H1 (cell line): Measurements from ENCODE around the gene PDE4B. TPM values are rescaled to one million over a fixed set of nuclear protein-coding genes. Genes with fewer than 3 reads are reported as not detected.

ENCODE experiments used
- CTCF ChIA-PET: fragments of 300-600 bp; sonication (Branson Sonifier 250); formaldehyde crosslinking; loops from one replicate; lab custom pipeline; 2021; ENCODE audit not compliant: partially characterized antibody; lab: Charles Lee
- POLR2A ChIA-PET: fragments of 300-600 bp; sonication (Branson Sonifier 250); formaldehyde crosslinking; loops from one replicate; lab custom pipeline; 2021; ENCODE audit warnings: inconsistent platforms; ENCODE audit not compliant: partially characterized antibody; lab: Charles Lee
- DNase-seq, 2 experiments: peaks; one replicate each; pipeline versions ENCODE4 v3.0.0 to v3.0.0-alpha.2; 2010 to 2022; ENCODE audit warnings: low spot score in 2 of 2, low read depth in 1 of 2, mixed read lengths in 1 of 2
- FAIRE-seq: peaks from 2 replicates; lab custom pipeline; 2011; peaks lifted over from hg19 to GRCh38; lab: Jason Lieb, UNC
- H2AFZ ChIP-seq: 2 replicates; pipeline ENCODE4 v1.8.1; 2012; ENCODE audit warnings: low read length, inconsistent platforms
- H2AK5ac ChIP-seq: 2 replicates; pipeline ENCODE4 v1.6.1; 2013; ENCODE audit warnings: low read depth, low read length
- H2BK120ac ChIP-seq: replicated peaks from 2 replicates; pipeline ENCODE3; 2013; ENCODE audit warnings: low read depth, low read length, inconsistent platforms
- H2BK12ac ChIP-seq: 2 replicates; pipeline ENCODE4 v1.6.1; 2013; ENCODE audit warnings: low read depth, low read length
- H2BK15ac ChIP-seq: 2 replicates; pipeline ENCODE4 v1.6.1; 2013; ENCODE audit warnings: low read length
- H2BK20ac ChIP-seq: 2 replicates; pipeline ENCODE4 v1.6.1; 2013; ENCODE audit warnings: low read length
- H2BK5ac ChIP-seq: 2 replicates; pipeline ENCODE4 v1.6.1; 2013; ENCODE audit warnings: low read depth, low read length
- H3K14ac ChIP-seq: 2 replicates; pipeline ENCODE4 v1.6.1; 2013; ENCODE audit warnings: inconsistent platforms; ENCODE audit not compliant: insufficient read length
- H3K18ac ChIP-seq: 2 replicates; pipeline ENCODE4 v1.6.1; 2013; ENCODE audit warnings: low read length; ENCODE audit errors: extremely low read depth
- H3K23ac ChIP-seq: 2 replicates; pipeline ENCODE4 v1.6.1; 2013; ENCODE audit warnings: inconsistent platforms; ENCODE audit not compliant: insufficient read length
- H3K23me2 ChIP-seq: 2 replicates; pipeline ENCODE4 v1.6.1; 2013; ENCODE audit warnings: low read depth, low read length
- H3K27ac ChIP-seq: 2 replicates; pipeline ENCODE4 v1.6.1; 2011; ENCODE audit warnings: low read depth, low read length, inconsistent platforms
- H3K27me3 ChIP-seq, 4 experiments: replicated peaks in 1 of 4; 1 replicate in 1 of 4; 2 replicates in 3 of 4; pipeline versions ENCODE4 v1.6.1 to v1.8.1; 2011 to 2013; ENCODE audit warnings: low read length in 3 of 4, mild to moderate bottlenecking in 3 of 4, inconsistent platforms in 2 of 4, mixed read lengths in 2 of 4, moderate library complexity in 1 of 4; ENCODE audit not compliant: control insufficient read depth in 3 of 4, insufficient read depth in 3 of 4; ENCODE audit errors: extremely low read depth in 1 of 4
- H3K36me3 ChIP-seq, 4 experiments: 2 replicates each; pipeline versions ENCODE4 v1.6.1 to v1.8.1; 2011 to 2013; ENCODE audit warnings: mild to moderate bottlenecking in 4 of 4, low read length in 3 of 4, moderate library complexity in 2 of 4, control low read depth in 1 of 4, inconsistent platforms in 1 of 4; ENCODE audit not compliant: insufficient read depth in 4 of 4, control insufficient read depth in 2 of 4
- H3K4ac ChIP-seq: replicated peaks from 2 replicates; pipeline ENCODE3; 2013; ENCODE audit warnings: low read length, low read depth, mixed read lengths, inconsistent platforms; ENCODE audit not compliant: insufficient read length
- H3K4me1 ChIP-seq, 4 experiments: replicated peaks in 1 of 4; 1 replicate in 1 of 4; 2 replicates in 3 of 4; pipeline versions ENCODE4 v1.6.1 to v1.8.1; 2011 to 2013; ENCODE audit warnings: low read length in 3 of 4, inconsistent platforms in 2 of 4, mixed read lengths in 1 of 4; ENCODE audit not compliant: insufficient read depth in 4 of 4, control insufficient read depth in 3 of 4
- H3K4me2 ChIP-seq, 2 experiments: 2 replicates each; pipeline versions ENCODE4 v1.6.1 to v1.8.1; 2011 to 2013; ENCODE audit warnings: low read depth in 2 of 2, low read length in 2 of 2, control low read depth in 1 of 2, inconsistent platforms in 1 of 2, mild to moderate bottlenecking in 1 of 2; ENCODE audit not compliant: insufficient read depth in 1 of 2
- H3K4me3 ChIP-seq, 4 experiments: fragments of 200-600, 300-600 bp in 1 of 4; sonication (generic), shearing (Covaris generic), sonication (Bioruptor Twin) in 1 of 4; 2 replicates each; pipeline versions ENCODE4 v1.5.1 to v1.8.1; 2011 to 2016; ENCODE audit warnings: low read length in 4 of 4, low read depth in 3 of 4, control low read depth in 2 of 4, inconsistent platforms in 2 of 4, mild to moderate bottlenecking in 2 of 4, mixed read lengths in 1 of 4, moderate library complexity in 1 of 4; ENCODE audit not compliant: insufficient read depth in 2 of 4; ENCODE audit errors: extremely low read depth in 1 of 4
- H3K56ac ChIP-seq: replicated peaks from 2 replicates; pipeline ENCODE3; 2013; ENCODE audit warnings: low read depth, mild to moderate bottlenecking, mixed read lengths, low read length, inconsistent platforms; ENCODE audit not compliant: insufficient read length
- H3K79me1 ChIP-seq: 2 replicates; pipeline ENCODE4 v1.6.1; 2013; ENCODE audit warnings: low read depth, low read length, control low read depth
- H3K79me2 ChIP-seq, 2 experiments: 2 replicates each; pipeline versions ENCODE4 v1.6.1 to v1.8.1; 2012 to 2013; ENCODE audit warnings: low read length in 2 of 2, mild to moderate bottlenecking in 2 of 2, inconsistent platforms in 1 of 2; ENCODE audit not compliant: insufficient read depth in 2 of 2, control insufficient read depth in 1 of 2
- H3K9ac ChIP-seq, 4 experiments: replicated peaks in 1 of 4; 1 replicate in 1 of 4; 2 replicates in 3 of 4; pipeline versions ENCODE4 v1.6.1 to v1.8.1; 2011 to 2013; ENCODE audit warnings: low read depth in 3 of 4, low read length in 3 of 4, control low read depth in 2 of 4, mild to moderate bottlenecking in 2 of 4, moderate library complexity in 2 of 4, inconsistent platforms in 1 of 4; ENCODE audit errors: extremely low read depth in 1 of 4
- H3K9me3 ChIP-seq, 2 experiments: 2 replicates each; pipeline versions ENCODE4 v1.6.1 to v1.8.1; 2012 to 2013; ENCODE audit warnings: mild to moderate bottlenecking in 2 of 2, moderate library complexity in 2 of 2, control low read depth in 1 of 2, inconsistent platforms in 1 of 2, low read depth in 1 of 2, low read length in 1 of 2, mixed read lengths in 1 of 2; ENCODE audit not compliant: insufficient read depth in 2 of 2
- H4K20me1 ChIP-seq, 2 experiments: replicated peaks in 1 of 2; 2 replicates each; pipeline versions ENCODE3 to v1.8.1; 2011 to 2013; ENCODE audit warnings: inconsistent platforms in 2 of 2, low read length in 2 of 2, mild to moderate bottlenecking in 1 of 2; ENCODE audit not compliant: insufficient read depth in 2 of 2, control insufficient read depth in 1 of 2
- H4K5ac ChIP-seq: 2 replicates; pipeline ENCODE4 v1.6.1; 2013; ENCODE audit warnings: low read length, low read depth, mixed read lengths, inconsistent platforms; ENCODE audit not compliant: insufficient read length
- H4K8ac ChIP-seq: 2 replicates; pipeline ENCODE4 v1.8.0; 2013; ENCODE audit warnings: mild to moderate bottlenecking, moderate library complexity, low read length, inconsistent platforms; ENCODE audit not compliant: insufficient read depth; ENCODE audit errors: extremely low read depth
- H4K91ac ChIP-seq: replicated peaks from 2 replicates; pipeline ENCODE3; 2013; ENCODE audit warnings: low read length, mixed read lengths, inconsistent platforms; ENCODE audit not compliant: insufficient read length
- CEBPB ChIP-seq: IDR thresholded peaks from 2 replicates; pipeline ENCODE4 v1.6.1; 2012; ENCODE audit warnings: low read depth, low read length
- EGR1 ChIP-seq: IDR thresholded peaks from 2 replicates; pipeline ENCODE4 v1.6.1; 2011; ENCODE audit warnings: low read depth, low read length, borderline replicate concordance
- HDAC2 ChIP-seq, 2 experiments: fragments of 300-600 bp in 1 of 2; sonication (generic) in 1 of 2; IDR thresholded peaks; 2 replicates each; pipeline ENCODE4 v1.6.1; 2011 to 2012; ENCODE audit warnings: low read depth in 2 of 2, low read length in 2 of 2, mild to moderate bottlenecking in 2 of 2, moderate library complexity in 2 of 2, borderline replicate concordance in 1 of 2, inconsistent platforms in 1 of 2
- KDM5A ChIP-seq: fragments of 200-600 bp; IDR thresholded peaks from 2 replicates; pipeline ENCODE4 v1.7.1; 2012; ENCODE audit warnings: mild to moderate bottlenecking, low read length, inconsistent platforms, mixed read lengths
- MAFK ChIP-seq: IDR thresholded peaks from 2 replicates; pipeline ENCODE4 v1.6.1; 2012; ENCODE audit warnings: low read depth, mild to moderate bottlenecking, improper control_type of control experiment, low read length
- POLR2A ChIP-seq, 2 experiments: IDR thresholded peaks; 1 replicate in 1 of 2; 2 replicates in 1 of 2; pipeline ENCODE4 v1.6.1; 2011; ENCODE audit warnings: low read depth in 2 of 2, low read length in 2 of 2, mild to moderate bottlenecking in 2 of 2; ENCODE audit errors: control extremely low read depth in 1 of 2
- POLR2AphosphoS5 ChIP-seq: IDR thresholded peaks from 2 replicates; pipeline ENCODE4 v1.6.1; 2011; ENCODE audit warnings: low read depth, low read length
- SIX5 ChIP-seq: IDR thresholded peaks from 2 replicates; pipeline ENCODE4 v1.6.1; 2011; ENCODE audit warnings: mild to moderate bottlenecking, low read depth, low read length
- SRF ChIP-seq: IDR thresholded peaks from 2 replicates; pipeline ENCODE4 v1.6.1; 2011; ENCODE audit warnings: mild to moderate bottlenecking, low read depth, low read length, moderate library complexity
- TAF1 ChIP-seq: IDR thresholded peaks from 2 replicates; pipeline ENCODE4 v1.6.1; 2011; ENCODE audit warnings: mild to moderate bottlenecking, low read depth, low read length
- USF2 ChIP-seq: IDR thresholded peaks from 2 replicates; pipeline ENCODE4 v1.6.1; 2011; ENCODE audit warnings: low read length, improper control_type of control experiment
- WGBS, 2 experiments: shearing (Covaris generic) in 1 of 2; methylation state at CpG; one replicate each; pipeline versions ENCODE4 v1.1.6 to v1.1.7; 2013 to 2015; ENCODE audit warnings: low lambda C conversion rate in 2 of 2, mixed read lengths in 2 of 2, inconsistent platforms in 1 of 2, low coverage in 1 of 2, missing lambda C conversion rate in 1 of 2; ENCODE audit not compliant: insufficient replicate concordance in 2 of 2, insufficient coverage in 1 of 2, insufficient read length in 1 of 2; ENCODE audit errors: extremely low coverage in 1 of 2, missing lambda C conversion rate in 1 of 2; 5-methylcytosine and 5-hydroxymethylcytosine counted together
- polyA plus RNA-seq, 7 experiments: library from polyadenylated mRNA; depleted of rRNA in 3 of 7; stranded (reverse) in 5 of 7; unstranded in 2 of 7; fragments of >200 nt in 5 of 7; fragments of 200-250 nt in 2 of 7; gene quantifications; 1 replicate in 5 of 7; 2 replicates in 1 of 7; 4 replicates in 1 of 7; pipeline versions ENCODE4 v1.2.1 to v1.2.3, GENCODE V29; 2011 to 2013; ENCODE audit warnings: missing spikeins in 2 of 7, mixed read lengths in 2 of 7
- total RNA-seq: library from RNA; stranded (reverse); fragmentation: NEBNext Ultra II Directional; extraction: Animal tissue kit (Norgen Biotek cat#: 25700); gene quantifications from 2 replicates; pipeline ENCODE4 v1.2.1, GENCODE V29; 2021
- TF ChIP-seq, protein P1 (sequence below), 3 experiments: IDR thresholded peaks; 1 replicate in 2 of 3; 2 replicates in 1 of 3; pipeline versions ENCODE4 v1.5.1 to v1.6.1; 2011; ENCODE audit warnings: low read length in 3 of 3, mild to moderate bottlenecking in 3 of 3, inconsistent platforms in 2 of 3, low read depth in 1 of 3, moderate library complexity in 1 of 3; ENCODE audit not compliant: insufficient read depth in 1 of 3; ENCODE audit errors: control extremely low read depth in 1 of 3

PDE4B gene
- total and polyA plus RNA-seq, 2 of the 8 experiments (the other 6 are each of a cell fraction or from before 2014, with no cell fraction given): 5.0 to 15.1 TPM

- H2AK5ac ChIP-seq: no peak overlapping the region
- H3K27me3 ChIP-seq: no peaks in the 10 kb centered on the region
- H2AFZ ChIP-seq: no peak overlapping the region
- H2BK5ac ChIP-seq: no peak overlapping the region
- no peak overlapping the region for H3K4me2 ChIP-seq
- peaks cover 12 to 15% of the 10 kb centered on the region in 2 experiments for H3K9me3 ChIP-seq
- no peak overlapping the region for H4K5ac ChIP-seq
- H3K79me1 ChIP-seq: no peaks in the 10 kb centered on the region
- H3K4me3 ChIP-seq: no peak overlapping the region
- no peaks in the 10 kb centered on the region for H3K36me3 ChIP-seq
- FAIRE-seq (no peak), DNase-seq (no peak)
- ChIA-PET POLR2A (no interaction called here), CTCF (interaction anchor here (0.9 to 2.4 kb wide), 2 partner anchors 19 to 271 kb away, joined by 3 to 7 read pairs; no protein-coding TSS in a partner anchor)
- no peak overlapping the region for H2BK12ac ChIP-seq
- H3K14ac ChIP-seq: no peak overlapping the region
- no peak overlapping the region for H2BK15ac ChIP-seq
- no peaks in the 10 kb centered on the region for H3K79me2 ChIP-seq
- H4K20me1 ChIP-seq: no peaks in the 10 kb centered on the region
- no peak overlapping the region for H3K4ac ChIP-seq
- no peak overlapping the region for H3K23ac ChIP-seq
- no peak overlapping the region for H3K27ac ChIP-seq
- H3K4me1 ChIP-seq: no peaks in the 10 kb centered on the region
- H2BK120ac ChIP-seq: no peak overlapping the region
- H3K9ac ChIP-seq: no peak overlapping the region
- no peak overlapping the region for H4K91ac ChIP-seq
- no peak overlapping the region for H4K8ac ChIP-seq
- no peak overlapping the region for H2BK20ac ChIP-seq
- H3K56ac ChIP-seq: no peak overlapping the region
- WGBS, 2 experiments: 94% methylated on average over 2 of the region's 2 CpGs; no CpG with 5 or more reads in 1 of the 2 experiments
- no peaks in the 10 kb centered on the region for H3K23me2 ChIP-seq
- no peak overlapping the region for H3K18ac ChIP-seq
- no peak for TF ChIP-seq EGR1
- TF ChIP-seq HDAC2 (IDR thresholded peaks at IDR 0.05; ENCODE audit: borderline replicate concordance in 1 of 2, low read depth in 2 of 2, low read length in 2 of 2): no peak
- no peak for TF ChIP-seq POLR2AphosphoS5
- TF ChIP-seq MAFK: no peak
- TF ChIP-seq, protein P1, sequence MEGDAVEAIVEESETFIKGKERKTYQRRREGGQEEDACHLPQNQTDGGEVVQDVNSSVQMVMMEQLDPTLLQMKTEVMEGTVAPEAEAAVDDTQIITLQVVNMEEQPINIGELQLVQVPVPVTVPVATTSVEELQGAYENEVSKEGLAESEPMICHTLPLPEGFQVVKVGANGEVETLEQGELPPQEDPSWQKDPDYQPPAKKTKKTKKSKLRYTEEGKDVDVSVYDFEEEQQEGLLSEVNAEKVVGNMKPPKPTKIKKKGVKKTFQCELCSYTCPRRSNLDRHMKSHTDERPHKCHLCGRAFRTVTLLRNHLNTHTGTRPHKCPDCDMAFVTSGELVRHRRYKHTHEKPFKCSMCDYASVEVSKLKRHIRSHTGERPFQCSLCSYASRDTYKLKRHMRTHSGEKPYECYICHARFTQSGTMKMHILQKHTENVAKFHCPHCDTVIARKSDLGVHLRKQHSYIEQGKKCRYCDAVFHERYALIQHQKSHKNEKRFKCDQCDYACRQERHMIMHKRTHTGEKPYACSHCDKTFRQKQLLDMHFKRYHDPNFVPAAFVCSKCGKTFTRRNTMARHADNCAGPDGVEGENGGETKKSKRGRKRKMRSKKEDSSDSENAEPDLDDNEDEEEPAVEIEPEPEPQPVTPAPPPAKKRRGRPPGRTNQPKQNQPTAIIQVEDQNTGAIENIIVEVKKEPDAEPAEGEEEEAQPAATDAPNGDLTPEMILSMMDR (IDR thresholded peaks at IDR 0.05; ENCODE audit: control extremely low read depth in 1 of 3, insufficient read depth in 1 of 3, low read depth in 1 of 3, low read length in 3 of 3): no peak
- TF ChIP-seq USF2: no peak
- TF ChIP-seq TAF1: no peak
- no peak for TF ChIP-seq SRF
- TF ChIP-seq POLR2A (IDR thresholded peaks at IDR 0.05; ENCODE audit: control extremely low read depth in 1 of 2, low read depth in 2 of 2, low read length in 2 of 2): no peak
- no peak for TF ChIP-seq CEBPB
- no peak for TF ChIP-seq KDM5A
- no peak for TF ChIP-seq SIX5
These were observed 178.9 kb downstream of the PDE4B start for GRCh38 chr1:65971547-65971946.
